OCI-LY1 (cell line): ENCODE measurements around the gene PIH1D1.

ENCODE experiments used
- H2AFZ ChIP-seq: fragments of 200-600 bp; sonication (generic), shearing (Covaris generic); 2 replicates; pipeline ENCODE4 v1.6.0; 2014; ENCODE audit warnings: antibody characterized with exemption, mild to moderate bottlenecking, low read length
- H3F3A ChIP-seq: fragments of 200-600 bp; sonication (generic), shearing (Covaris generic); 2 replicates; pipeline ENCODE4 v1.6.0; 2014; ENCODE audit warnings: mild to moderate bottlenecking, antibody characterized with exemption, low read length, moderate library complexity; ENCODE audit not compliant: insufficient read depth
- H3K27ac ChIP-seq: fragments of 200-600 bp; sonication (generic); 2 replicates; pipeline ENCODE4 v1.5.1; 2014; ENCODE audit warnings: low read length, mixed run types, mild to moderate bottlenecking, low read depth; ENCODE audit not compliant: poor library complexity, severe bottlenecking
- H3K27me3 ChIP-seq: fragments of 200-600 bp; sonication (generic); 2 replicates; pipeline ENCODE4 v1.6.0; 2014; ENCODE audit warnings: antibody characterized with exemption, mild to moderate bottlenecking, low read length, moderate library complexity; ENCODE audit not compliant: insufficient read depth
- H3K36me3 ChIP-seq: fragments of 200-600 bp; sonication (generic); 2 replicates; pipeline ENCODE4 v1.6.1; 2014; ENCODE audit warnings: mild to moderate bottlenecking, antibody characterized with exemption, low read length, moderate library complexity, mixed read lengths; ENCODE audit not compliant: insufficient read depth
- H3K4me1 ChIP-seq: fragments of 200-600 bp; sonication (generic); 2 replicates; pipeline ENCODE4 v1.5.1; 2014; ENCODE audit warnings: mild to moderate bottlenecking, low read length, moderate library complexity; ENCODE audit not compliant: insufficient read depth, severe bottlenecking
- H3K4me2 ChIP-seq: fragments of 200-600 bp; sonication (generic), shearing (Covaris generic); 2 replicates; pipeline ENCODE4 v1.6.1; 2014; ENCODE audit warnings: low read length
- H3K4me3 ChIP-seq: fragments of 200-600 bp; sonication (generic); 2 replicates; pipeline ENCODE4 v1.5.1; 2014; ENCODE audit warnings: low read length, low read depth, mild to moderate bottlenecking, mixed read lengths; ENCODE audit not compliant: poor library complexity, severe bottlenecking
- H3K79me2 ChIP-seq: fragments of 200-600 bp; shearing (Covaris generic); 2 replicates; pipeline ENCODE4 v1.6.1; 2016; ENCODE audit warnings: mixed run types, low read length, mixed read lengths; ENCODE audit not compliant: insufficient read depth
- H3K9ac ChIP-seq: fragments of 200-600 bp; sonication (generic), shearing (Covaris generic); 2 replicates; pipeline ENCODE4 v1.6.1; 2014; ENCODE audit warnings: mild to moderate bottlenecking, low read length, mixed read lengths
- H3K9me2 ChIP-seq: fragments of 200-600 bp; sonication (generic), shearing (Covaris generic); 2 replicates; pipeline ENCODE4 v1.6.1; 2014; ENCODE audit warnings: low read depth, mild to moderate bottlenecking, low read length, mixed read lengths
- H3K9me3 ChIP-seq: fragments of 200-600 bp; shearing (Covaris generic); 2 replicates; pipeline ENCODE4 v1.6.1; 2014; ENCODE audit warnings: low read length, mixed read lengths
- H4K20me1 ChIP-seq: fragments of 200-600 bp; sonication (generic), shearing (Covaris generic); 2 replicates; pipeline ENCODE4 v1.6.0; 2016; ENCODE audit warnings: mild to moderate bottlenecking, low read length; ENCODE audit not compliant: insufficient read depth
- CTCF ChIP-seq: fragments of 200-600 bp; sonication (generic), shearing (Covaris generic); IDR thresholded peaks from 2 replicates; pipeline ENCODE4 v1.5.1; 2017; ENCODE audit warnings: mild to moderate bottlenecking, antibody characterized with exemption, low read length, moderate library complexity, mixed read lengths
- EZH2 ChIP-seq: fragments of 200-600 bp; sonication (generic), shearing (Covaris generic); IDR thresholded peaks from 2 replicates; pipeline ENCODE4 v1.8.0; 2017; ENCODE audit warnings: borderline replicate concordance, mixed run types, mild to moderate bottlenecking, antibody characterized with exemption, low read length, moderate library complexity, mixed read lengths

Gene PIH1D1

DNA sequence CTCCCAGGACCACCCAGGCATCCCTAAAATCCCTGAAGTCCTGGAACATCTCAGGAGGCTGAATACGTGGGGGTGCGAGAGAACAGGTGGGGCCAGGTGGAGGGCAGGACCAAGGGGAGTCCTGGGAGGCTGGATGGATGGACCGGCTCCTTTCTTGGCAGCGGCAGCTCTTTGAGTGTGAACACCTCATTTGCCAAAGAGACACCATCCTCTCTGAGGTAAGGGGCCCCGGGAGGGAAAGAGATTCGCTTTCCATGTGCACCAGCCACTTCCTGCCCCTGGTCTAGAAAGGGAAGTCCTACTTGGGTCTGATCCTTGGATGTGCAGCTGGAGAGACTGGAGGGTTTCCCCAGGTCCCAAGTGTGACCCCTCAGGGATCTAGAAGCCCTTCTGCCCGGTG, 44.5 kb downstream of the PIH1D1 start:
- no peaks in the 10 kb centered on the region for H3K27me3 ChIP-seq
- H3F3A ChIP-seq: no peaks in the 10 kb centered on the region
- TF ChIP-seq CTCF (no peak), EZH2 (no peak)
- H4K20me1 ChIP-seq: no peaks in the 10 kb centered on the region
- H2AFZ ChIP-seq: no peak overlapping the region
- H3K4me1 ChIP-seq: peaks cover 46% of the 10 kb centered on the region
- no peak overlapping the region for H3K4me2 ChIP-seq
- H3K9me3 ChIP-seq: no peaks in the 10 kb centered on the region
- no peak overlapping the region for H3K9ac ChIP-seq
- H3K9me2 ChIP-seq: no peaks in the 10 kb centered on the region
- no peak overlapping the region for H3K27ac ChIP-seq
- H3K79me2 ChIP-seq: no peaks in the 10 kb centered on the region
- H3K36me3 ChIP-seq: no peaks in the 10 kb centered on the region
- no peak overlapping the region for H3K4me3 ChIP-seq

DNA sequence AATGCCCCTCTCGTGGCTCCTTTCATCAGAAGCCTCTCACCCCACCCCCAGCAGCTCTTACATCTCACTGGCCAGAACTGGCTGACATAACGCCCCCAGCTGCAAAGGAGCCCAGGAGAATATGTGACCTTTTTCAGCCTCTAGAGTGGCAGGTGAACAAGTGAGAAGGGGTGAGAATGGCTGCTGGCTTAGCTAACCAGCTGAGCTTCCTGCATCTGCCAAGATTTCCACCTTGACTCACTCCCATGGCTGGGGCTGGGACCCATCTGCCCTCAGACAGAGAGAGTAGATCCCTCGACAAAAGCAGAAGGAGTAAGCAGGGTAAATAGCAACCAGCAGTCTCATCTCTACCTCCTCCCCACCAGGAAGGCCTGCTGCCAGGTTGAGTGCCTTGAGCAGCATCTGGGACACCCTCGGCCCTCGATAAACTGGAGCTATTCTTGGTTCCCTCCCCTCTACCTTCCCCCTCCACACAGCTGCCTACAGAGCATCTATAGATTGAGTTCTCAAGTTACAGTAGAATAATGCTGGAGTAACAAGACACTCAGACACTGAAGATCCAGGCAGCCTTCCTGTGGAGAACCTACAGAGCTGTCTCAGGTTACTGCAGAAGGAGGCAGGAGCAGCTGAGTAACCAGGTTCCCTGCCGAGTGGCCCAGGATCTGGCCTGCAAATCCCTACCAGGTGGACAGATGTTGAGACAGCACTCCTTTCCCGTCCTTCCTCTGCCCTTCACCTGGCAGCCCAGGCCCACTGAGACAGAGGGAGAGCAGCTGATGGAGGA, 48.0 kb downstream of the PIH1D1 start:
- Histone ChIP-seq H3K27ac (peak overlapping the region; percentile 90), H3K4me3 (no peak overlapping the region), H4K20me1 (no peaks in the 10 kb centered on the region), H3F3A (no peaks in the 10 kb centered on the region), H3K9ac (peak overlapping the region; percentile 50; the same call in 1 of the 2 replicates), H3K79me2 (no peaks in the 10 kb centered on the region), H3K4me2 (peak overlapping the region; percentile 42), H3K27me3 (no peaks in the 10 kb centered on the region), H3K36me3 (no peaks in the 10 kb centered on the region), H3K9me3 (no peaks in the 10 kb centered on the region), H3K4me1 (peaks cover 29% of the 10 kb centered on the region), H3K9me2 (no peaks in the 10 kb centered on the region), H2AFZ (no peak overlapping the region)
- TF ChIP-seq EZH2 (no peak), CTCF (no peak)

- no peaks in the 10 kb centered on the region for H3K27me3 ChIP-seq
- H3K27ac ChIP-seq: no peak overlapping the region
- H3K79me2 ChIP-seq: no peaks in the 10 kb centered on the region
- no peak overlapping the region for H3K4me3 ChIP-seq
- H3K9ac ChIP-seq: no peak overlapping the region
- H3K4me1 ChIP-seq: peaks cover 19% of the 10 kb centered on the region
- H3K36me3 ChIP-seq: no peaks in the 10 kb centered on the region
- H3K9me2 ChIP-seq: no peaks in the 10 kb centered on the region
- H3F3A ChIP-seq: no peaks in the 10 kb centered on the region
- H2AFZ ChIP-seq: no peak overlapping the region
- no peaks in the 10 kb centered on the region for H3K9me3 ChIP-seq
- no peaks in the 10 kb centered on the region for H4K20me1 ChIP-seq
- no peak for TF ChIP-seq EZH2
- no peak for TF ChIP-seq CTCF
- no peak overlapping the region for H3K4me2 ChIP-seq
Measured at GRCh38 chr19:49400029-49400428, 51.6 kb downstream of the PIH1D1 start.
